ENCODE results near the gene TGFA.

TGFA gene

GRCh38 chr2:70510313-70510712 lies 43.3 kb downstream of the TGFA start:
- H3K4me2 ChIP-seq (ENCODE audit: low read depth, low read length, poor library complexity, severe bottlenecking) = no peak overlapping the region
- no peaks in the 10 kb centered on the region for H3K79me2 ChIP-seq (ENCODE audit: insufficient read depth, low read length)
- no peaks in the 10 kb centered on the region for H3F3A ChIP-seq (ENCODE audit: low read depth)
- no peak overlapping the region for H3K9ac ChIP-seq (ENCODE audit: low read depth, low read length, poor library complexity, severe bottlenecking)
- no peaks in the 10 kb centered on the region; the same call in 1 of the 2 replicates for H3K36me3 ChIP-seq (ENCODE audit: insufficient read depth, low read length)
- TF ChIP-seq EZH2phosphoT487 (IDR thresholded peaks at IDR 0.05; ENCODE audit: borderline replicate concordance) (no peak), CTCF (conservative IDR thresholded peaks at IDR 0.05; ENCODE audit: low read length) (no peak)
- H4K20me1 ChIP-seq (ENCODE audit: insufficient read depth, low read length, poor library complexity, severe bottlenecking) = no peaks in the 10 kb centered on the region
- H2AFZ ChIP-seq (ENCODE audit: low read length) = no peak overlapping the region
- no peaks in the 10 kb centered on the region for H3K9me3 ChIP-seq (ENCODE audit: insufficient read depth, low read depth, low read length)
- H3K27me3 ChIP-seq (ENCODE audit: insufficient read depth, low read length, poor library complexity, severe bottlenecking) = no peaks in the 10 kb centered on the region
- H3K4me1 ChIP-seq (ENCODE audit: insufficient read depth, low read length, poor library complexity, severe bottlenecking) = no peaks in the 10 kb centered on the region
- no peaks in the 10 kb centered on the region for H3K9me2 ChIP-seq (replicated peaks; ENCODE audit: low read depth, low read length)
- no peak overlapping the region for H3K4me3 ChIP-seq (ENCODE audit: low read length, poor library complexity, severe bottlenecking)

GRCh38 chr2:70509565-70509964 lies 44.1 kb downstream of the TGFA start:
- Histone ChIP-seq H3K4me1 (ENCODE audit: insufficient read depth, low read length, poor library complexity, severe bottlenecking) (no peaks in the 10 kb centered on the region), H3K4me2 (ENCODE audit: low read depth, low read length, poor library complexity, severe bottlenecking) (no peak overlapping the region), H3K27me3 (ENCODE audit: insufficient read depth, low read length, poor library complexity, severe bottlenecking) (no peaks in the 10 kb centered on the region), H4K20me1 (ENCODE audit: insufficient read depth, low read length, poor library complexity, severe bottlenecking) (no peaks in the 10 kb centered on the region), H3K79me2 (ENCODE audit: insufficient read depth, low read length) (no peaks in the 10 kb centered on the region), H3K9ac (ENCODE audit: low read depth, low read length, poor library complexity, severe bottlenecking) (no peak overlapping the region), H3K36me3 (ENCODE audit: insufficient read depth, low read length) (no peaks in the 10 kb centered on the region; the same call in 1 of the 2 replicates), H3K4me3 (ENCODE audit: low read length, poor library complexity, severe bottlenecking) (no peak overlapping the region), H3K9me2 (replicated peaks; ENCODE audit: low read depth, low read length) (no peaks in the 10 kb centered on the region), H2AFZ (ENCODE audit: low read length) (no peak overlapping the region), H3K9me3 (ENCODE audit: insufficient read depth, low read depth, low read length) (no peaks in the 10 kb centered on the region), H3F3A (ENCODE audit: low read depth) (no peaks in the 10 kb centered on the region)
- TF ChIP-seq CTCF (conservative IDR thresholded peaks at IDR 0.05; ENCODE audit: low read length) = no peak
- no peak for TF ChIP-seq EZH2phosphoT487 (IDR thresholded peaks at IDR 0.05; ENCODE audit: borderline replicate concordance)

GRCh38 chr2:70508711-70509462 lies 44.7 kb downstream of the TGFA start:
- no peak overlapping the region for H3K4me3 ChIP-seq (ENCODE audit: low read length, poor library complexity, severe bottlenecking)
- H3K9me3 ChIP-seq (ENCODE audit: insufficient read depth, low read depth, low read length) = no peaks in the 10 kb centered on the region
- no peaks in the 10 kb centered on the region; the same call in 1 of the 2 replicates for H3K36me3 ChIP-seq (ENCODE audit: insufficient read depth, low read length)
- H3K27me3 ChIP-seq (ENCODE audit: insufficient read depth, low read length, poor library complexity, severe bottlenecking) = no peaks in the 10 kb centered on the region
- H3K4me2 ChIP-seq (ENCODE audit: low read depth, low read length, poor library complexity, severe bottlenecking) = no peak overlapping the region
- TF ChIP-seq EZH2phosphoT487 (IDR thresholded peaks at IDR 0.05; ENCODE audit: borderline replicate concordance) = no peak
- no peak for TF ChIP-seq CTCF (conservative IDR thresholded peaks at IDR 0.05; ENCODE audit: low read length)
- H3K9ac ChIP-seq (ENCODE audit: low read depth, low read length, poor library complexity, severe bottlenecking) = no peak overlapping the region
- H3K9me2 ChIP-seq (replicated peaks; ENCODE audit: low read depth, low read length) = no peaks in the 10 kb centered on the region
- no peak overlapping the region for H2AFZ ChIP-seq (ENCODE audit: low read length)
- no peaks in the 10 kb centered on the region for H4K20me1 ChIP-seq (ENCODE audit: insufficient read depth, low read length, poor library complexity, severe bottlenecking)
- H3K79me2 ChIP-seq (ENCODE audit: insufficient read depth, low read length) = no peaks in the 10 kb centered on the region
- H3F3A ChIP-seq (ENCODE audit: low read depth) = no peaks in the 10 kb centered on the region
- H3K4me1 ChIP-seq (ENCODE audit: insufficient read depth, low read length, poor library complexity, severe bottlenecking) = no peaks in the 10 kb centered on the region
